EL (cell line): ENCODE data around the gene UCP3.
"Not testable (repeated sequence)": the region's sequence is repeated elsewhere in the genome, so short reads cannot be mapped to it uniquely, and the experiment has no call there.

Experiments used
- DNase-seq: peaks from one replicate; pipeline ENCODE4 v3.0.0-alpha.2; 2016

The UCP3 gene

DNA sequence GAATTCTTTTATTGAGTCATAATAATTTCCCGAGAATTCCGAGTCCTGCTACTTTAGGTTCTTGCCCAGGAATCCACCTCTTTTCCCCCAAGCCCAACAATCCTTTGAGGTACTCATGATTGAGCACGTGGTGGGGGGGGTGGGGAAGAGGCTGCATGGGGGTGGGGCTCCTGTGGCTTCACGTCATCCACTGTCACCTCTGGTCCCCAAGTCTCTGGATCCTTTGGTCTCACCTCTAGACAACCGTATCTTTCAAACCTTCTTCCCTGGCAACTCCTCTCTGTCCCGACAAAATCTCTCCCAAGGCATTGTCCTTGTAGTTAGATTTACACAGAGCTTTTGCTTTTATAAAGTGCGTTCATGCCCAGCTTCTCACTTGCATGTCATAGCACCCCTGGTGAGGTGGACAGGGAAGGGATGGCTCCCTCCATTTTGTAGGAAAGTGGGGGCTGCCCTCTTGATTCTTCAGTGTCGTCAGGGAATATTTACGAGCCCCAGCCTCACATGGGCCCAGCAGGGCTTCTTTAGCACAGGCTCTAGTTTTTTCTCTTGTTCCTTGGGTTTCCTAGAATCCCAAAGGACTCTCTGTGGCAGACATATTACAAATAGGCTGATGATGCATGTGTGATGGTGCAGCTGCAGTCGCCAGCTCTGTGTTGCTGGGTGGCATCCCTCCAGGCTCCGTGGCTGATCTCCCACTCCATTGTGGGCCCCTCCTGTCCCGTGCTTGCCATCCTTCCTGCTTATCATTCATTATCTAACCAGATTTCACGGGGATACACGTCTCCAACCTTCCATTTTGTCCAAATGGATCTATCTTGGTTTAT is 8.4 kb downstream of the UCP3 start:
- DNase-seq, result no peak

DNA sequence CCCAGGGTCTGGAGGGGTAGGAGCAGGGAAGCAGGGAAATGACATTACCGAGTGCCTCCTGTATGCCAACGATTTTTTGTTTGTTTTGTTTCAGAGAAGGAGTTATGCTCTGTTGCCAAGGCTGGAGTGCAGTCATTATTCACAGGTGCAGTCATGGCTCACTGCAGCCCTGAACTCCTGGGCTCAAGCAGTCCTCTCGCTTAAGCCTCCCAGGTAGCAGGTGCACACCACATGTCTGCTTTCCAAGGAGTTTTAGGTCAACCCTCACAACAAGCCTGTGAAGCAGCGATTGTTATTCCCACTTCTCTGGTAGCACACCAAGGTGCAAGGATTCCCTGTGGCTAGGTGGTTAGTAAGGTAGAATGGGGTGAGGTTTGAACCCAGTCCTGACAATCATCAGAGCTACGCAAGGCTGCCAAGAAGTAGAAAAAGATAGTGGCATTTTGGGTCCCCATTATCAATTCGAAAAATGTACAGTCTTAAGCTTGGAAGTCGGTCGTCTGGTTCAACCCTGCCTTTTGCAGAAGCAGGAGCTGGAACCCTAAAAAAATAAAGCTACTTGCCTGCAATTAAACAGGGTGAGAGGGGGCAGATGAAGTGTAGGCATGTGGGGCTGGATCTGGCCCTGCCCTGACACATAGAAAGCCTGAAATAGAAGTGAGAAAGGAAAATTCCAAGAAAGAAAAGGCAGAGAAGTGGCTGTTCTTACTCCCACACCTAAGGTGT is 9.1 kb downstream of the UCP3 start:
- no peak for DNase-seq

DNA sequence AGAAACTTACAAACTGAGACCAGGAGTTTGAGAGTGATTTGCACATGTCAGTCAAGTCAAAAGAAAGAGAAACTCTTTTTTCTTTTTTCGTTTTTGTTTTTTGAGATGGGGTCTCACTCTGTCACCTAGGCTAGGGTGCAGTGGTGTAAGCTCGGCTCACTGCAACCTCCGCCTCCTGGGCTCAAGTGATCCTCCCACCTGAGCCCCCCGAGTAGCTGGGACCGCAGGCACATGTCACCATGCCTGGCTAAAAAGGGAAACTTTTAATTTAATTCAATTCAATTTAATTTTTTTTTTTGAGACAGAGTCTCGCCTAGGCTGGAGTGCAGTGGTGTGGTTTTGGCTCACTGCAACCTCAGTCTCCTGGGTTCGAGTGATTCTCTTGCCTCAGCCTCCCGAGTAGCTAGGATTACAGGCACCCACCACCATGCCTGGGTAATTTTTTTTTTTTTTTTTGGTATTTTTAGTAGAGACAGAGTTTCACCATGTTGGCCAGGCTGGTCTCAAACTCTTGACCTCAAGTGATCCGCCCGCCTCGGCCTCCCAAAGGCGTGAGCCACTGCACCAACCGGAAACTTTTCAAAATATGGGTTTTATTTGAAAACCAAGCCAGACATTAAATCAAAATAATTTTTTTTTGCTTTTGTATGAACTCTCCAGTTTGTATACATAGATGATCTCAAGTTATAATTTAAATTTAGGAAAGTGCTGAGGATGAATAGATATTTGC is 9.9 kb downstream of the UCP3 start:
- no peak for DNase-seq

DNA sequence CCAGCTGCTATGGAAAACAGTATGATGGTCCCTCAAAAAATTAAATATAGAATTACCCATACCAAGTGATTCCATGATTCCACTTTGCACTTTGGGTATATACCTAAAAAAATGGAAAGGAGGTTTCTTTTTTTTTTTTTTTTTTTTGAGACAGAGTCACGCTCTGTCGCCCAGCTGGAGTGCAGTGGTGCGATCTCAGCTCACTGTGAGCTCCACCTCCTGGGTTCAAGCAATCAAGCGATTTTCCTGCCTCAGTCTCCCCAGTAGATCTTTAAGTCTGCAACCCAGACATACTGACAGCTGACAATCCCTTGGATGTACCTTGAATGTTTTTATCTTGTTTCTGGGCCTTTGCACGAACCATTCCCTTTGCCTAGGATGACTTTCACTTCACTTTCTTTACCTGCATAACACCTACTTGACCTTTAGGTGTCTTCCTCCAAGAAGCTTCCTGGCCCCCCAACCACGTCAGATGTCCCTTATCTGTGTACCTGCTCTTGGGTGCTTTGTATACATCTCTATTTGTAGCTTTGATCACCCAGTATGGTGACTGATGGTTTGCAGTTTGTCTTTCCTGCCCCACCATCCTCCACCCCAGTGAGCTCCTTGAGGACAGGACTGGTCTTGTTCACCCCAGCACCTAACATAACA is 11.6 kb downstream of the UCP3 start:
- DNase-seq, result no peak

DNA sequence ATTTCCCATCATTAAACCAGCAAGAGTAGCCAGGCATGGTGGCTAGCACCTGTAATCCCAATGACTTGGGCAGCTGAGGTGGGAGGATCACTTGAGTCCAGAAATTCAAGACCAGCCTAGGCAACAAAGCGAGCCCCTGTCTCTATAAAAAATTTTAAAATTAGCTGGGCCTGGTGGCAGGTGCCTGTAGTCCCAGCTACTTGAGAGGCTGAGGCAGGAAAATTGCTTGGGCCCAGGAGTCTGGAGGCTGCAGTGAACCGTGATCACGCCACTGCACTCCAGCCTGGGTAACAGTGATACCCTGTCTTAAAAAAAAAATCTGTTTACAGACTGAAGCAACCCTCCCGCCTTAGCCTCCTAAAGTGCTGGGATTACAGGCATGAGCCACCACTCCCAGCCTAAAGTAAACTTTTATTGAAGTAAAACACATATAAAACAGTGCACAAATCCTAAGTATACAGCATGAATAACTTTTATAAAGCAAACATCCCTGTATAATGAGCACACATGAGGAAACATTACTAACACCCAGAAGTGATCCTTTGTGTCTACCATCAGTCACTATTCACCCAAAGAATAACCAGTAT is 12.6 kb downstream of the UCP3 start:
- DNase-seq, result no peak

DNA sequence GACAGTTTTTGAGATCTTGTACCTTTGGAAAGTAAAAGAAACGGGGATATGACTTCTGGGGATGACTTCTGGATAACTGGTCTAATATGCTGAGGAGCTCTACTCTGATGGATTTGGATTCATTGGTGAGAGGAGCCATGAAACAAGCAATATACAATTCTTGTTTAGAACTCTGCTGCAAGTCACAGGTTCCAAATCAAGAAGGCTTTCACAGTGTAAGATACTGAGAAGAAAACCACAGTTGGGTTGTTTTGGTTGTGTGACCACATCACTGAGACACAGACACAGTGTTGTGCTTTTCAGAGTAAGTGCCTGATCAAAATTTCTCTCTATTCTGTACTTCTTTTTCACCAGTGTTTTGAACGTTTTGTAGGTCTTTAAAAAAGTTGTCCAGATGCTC is 13.2 kb downstream of the UCP3 start:
- DNase-seq, result no peak

DNA sequence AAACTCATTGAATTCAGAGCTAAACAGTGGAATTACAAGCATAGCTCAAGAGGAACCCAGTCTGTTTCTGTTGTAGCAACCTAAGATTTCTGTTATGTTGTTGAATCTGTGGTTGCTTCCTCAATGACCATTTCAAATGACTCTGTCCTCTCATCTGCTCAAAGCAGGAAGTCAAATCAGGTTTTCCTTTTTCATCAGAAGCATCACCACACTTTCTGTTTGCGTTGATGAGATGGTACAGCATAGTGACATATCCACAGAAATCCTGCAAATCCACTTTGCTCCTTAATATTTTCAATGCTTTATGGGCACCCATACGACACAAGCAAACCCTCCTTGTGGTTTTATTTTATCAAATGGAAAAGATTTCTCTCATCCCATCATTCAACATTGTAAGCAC is 13.6 kb downstream of the UCP3 start:
- no peak for DNase-seq

DNA sequence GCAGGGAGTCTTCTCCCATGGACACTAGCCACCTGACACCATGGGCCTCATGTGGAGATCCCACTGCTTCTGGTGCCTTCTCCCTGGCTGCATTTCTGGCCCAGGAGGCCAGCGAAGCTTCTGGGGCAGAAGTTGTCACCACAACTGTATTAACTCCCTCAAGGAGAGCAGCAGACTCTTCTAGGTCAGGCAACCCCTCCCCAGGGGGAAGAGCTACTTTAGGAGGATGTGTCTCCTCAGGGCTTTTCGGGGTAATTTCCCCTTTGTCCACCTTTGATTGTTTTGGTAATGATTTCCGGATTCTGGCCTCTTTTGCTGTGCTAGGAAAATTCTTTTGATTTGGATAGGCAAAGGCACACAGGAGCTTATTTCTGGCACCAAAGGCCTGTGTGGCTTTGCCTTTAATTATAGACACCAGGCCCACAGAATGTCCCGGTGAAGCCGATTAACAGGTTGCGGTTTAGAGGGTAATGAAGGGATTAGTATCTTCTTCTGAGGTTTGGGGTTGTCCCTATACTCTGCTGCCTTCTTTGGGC is 17.3 kb downstream of the UCP3 start:
- no peak for DNase-seq

DNA sequence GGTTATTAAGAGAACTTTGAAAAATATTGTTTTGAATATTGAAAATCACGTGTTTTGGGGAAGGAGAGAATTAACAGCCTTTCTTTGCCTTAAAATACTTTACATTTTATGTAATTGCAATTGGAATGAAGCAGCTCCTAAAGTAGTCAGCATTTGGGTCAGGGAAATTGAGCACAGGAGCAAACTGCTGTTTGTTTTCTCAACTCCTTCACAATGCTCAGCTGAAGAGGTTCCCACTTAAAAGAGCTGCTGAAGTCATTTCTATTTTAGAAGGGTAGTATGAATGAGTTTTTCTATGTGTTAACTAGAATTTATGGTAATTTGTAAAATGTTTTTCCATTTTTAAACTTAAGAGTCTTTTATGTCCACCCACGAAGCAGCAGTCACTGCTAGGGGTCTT is 18.2 kb downstream of the UCP3 start:
- no peak for DNase-seq

DNA sequence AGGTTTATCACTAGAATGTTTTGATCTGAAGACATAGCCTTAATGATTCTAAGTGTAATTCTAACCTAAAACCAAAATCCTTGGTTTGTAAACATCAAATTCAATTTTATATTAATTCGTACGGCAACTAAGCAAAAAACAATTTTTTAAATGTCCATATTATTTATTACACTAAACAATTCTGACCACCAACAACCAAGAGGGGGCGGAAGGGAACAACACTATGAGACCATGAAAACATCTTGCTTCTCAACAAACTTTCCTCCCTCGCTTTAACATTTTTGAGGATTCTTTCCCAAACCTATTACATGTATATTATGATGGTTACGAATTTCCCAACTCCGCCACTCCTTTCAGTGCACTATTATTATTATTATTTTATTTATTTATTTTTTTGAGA is 19.7 kb downstream of the UCP3 start:
- no peak for DNase-seq

DNA sequence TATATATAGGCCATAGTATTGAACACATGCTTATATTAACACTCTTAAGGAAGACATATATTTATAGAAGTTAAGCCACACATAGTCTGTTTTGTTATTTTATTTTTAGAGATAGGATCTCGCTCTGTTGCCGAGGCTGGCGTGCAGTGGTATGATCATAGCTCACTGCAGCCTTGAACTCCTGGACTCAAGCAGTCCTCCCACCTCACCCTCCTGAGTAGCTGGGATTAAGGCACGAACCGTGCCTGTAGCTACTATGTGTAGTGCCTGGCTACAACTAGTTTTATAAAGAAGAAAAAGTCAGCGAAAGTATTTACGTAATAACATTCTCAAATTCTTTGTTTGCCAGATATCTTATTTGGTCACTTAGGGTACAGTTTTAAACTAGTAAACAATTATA is 20.7 kb downstream of the UCP3 start:
- no peak for DNase-seq

DNA sequence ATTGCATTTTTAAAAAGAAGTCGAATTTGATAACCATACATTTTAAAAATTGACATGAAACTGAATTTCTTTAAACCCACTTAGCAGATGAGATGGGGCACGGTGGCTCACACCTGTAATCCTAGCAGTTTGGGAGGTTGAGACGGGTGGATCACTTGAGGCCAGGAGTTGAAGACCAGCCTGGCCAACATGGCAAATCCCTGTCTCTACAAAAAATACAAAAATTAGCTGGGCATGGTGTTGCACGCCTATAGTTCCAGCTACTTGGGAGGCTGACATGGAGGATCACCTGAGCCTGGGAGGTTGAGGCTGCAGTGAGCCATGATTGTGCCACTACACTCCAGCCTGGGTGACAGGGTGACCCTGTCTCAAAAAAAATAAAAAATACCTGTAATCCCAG is 23.2 kb downstream of the UCP3 start:
- DNase-seq, result not testable (repeated sequence)

DNA sequence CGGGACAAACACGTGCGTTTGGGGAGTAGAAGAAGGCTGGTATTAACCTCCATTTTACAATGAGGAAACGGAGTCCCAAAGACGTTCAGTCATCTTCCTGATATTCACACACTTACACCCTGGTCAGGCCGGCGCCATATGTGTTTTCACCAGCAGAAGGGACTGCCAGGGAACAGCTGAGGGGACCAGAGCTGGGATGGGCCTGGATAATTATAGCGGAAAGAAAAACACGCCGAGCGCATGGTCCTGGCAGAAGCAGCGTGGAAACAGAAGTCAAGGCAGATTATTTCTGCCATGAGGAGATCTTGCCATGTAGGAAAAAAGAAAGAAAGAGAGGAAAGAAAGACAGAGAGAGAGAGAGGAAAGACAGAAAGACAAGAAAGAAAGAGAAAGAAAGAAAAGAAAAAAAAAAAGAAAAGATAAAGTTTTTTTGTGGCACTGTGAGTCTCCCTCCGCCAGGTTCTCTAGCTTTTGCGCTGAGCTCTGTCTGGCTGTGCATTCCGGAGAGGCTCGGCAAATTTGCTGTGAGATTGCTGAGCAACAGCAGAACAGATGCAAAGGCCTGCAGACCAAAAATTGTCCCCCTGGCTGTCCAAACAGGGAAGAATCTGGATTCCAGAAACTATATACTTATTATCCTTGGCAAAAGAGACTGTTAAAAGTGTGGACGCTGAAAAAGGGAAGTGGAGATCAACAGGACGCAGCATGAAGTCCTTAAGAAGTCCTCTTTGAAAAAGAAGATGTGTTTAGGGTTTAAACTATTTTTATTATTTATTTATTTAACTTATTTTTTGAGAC is 24.9 kb downstream of the UCP3 start:
- no peak for DNase-seq

DNA sequence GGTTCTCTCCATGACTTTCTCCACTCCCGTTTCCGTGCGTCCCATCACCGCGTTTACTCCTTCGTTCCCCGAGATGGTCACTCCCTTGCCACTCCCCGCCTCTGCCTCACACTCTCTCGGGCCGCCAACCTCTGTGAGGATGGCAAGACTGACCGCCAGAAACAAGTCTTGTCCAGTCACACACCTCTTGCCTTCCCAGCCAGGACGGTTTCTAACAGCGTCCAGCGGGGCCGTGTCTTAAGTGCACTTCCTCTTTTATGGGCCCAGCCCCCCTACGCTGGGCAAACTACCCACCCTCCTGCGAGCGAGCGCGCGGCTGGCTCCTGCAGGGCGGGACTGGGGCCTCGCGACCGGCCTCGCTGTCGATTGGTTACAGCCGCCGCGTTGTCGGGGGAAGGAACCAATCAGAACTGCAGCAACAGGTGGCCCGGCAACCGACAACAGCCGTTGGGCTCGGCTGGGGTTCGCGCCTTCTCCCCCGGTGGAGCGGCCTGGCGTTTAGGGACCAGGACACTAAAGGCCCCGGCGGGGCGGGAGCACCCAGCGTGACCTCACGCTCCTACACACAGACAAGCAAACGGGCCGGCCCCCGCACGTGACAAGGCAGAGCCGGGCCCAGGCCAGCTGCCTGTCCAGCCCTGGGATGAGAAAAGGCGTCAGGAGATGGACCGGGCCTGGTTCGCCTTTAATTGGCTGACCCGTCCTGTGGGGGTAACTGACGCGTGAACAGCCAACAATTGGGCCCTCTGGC is 25.7 kb downstream of the UCP3 start:
- peak; percentile 95 for DNase-seq

DNA sequence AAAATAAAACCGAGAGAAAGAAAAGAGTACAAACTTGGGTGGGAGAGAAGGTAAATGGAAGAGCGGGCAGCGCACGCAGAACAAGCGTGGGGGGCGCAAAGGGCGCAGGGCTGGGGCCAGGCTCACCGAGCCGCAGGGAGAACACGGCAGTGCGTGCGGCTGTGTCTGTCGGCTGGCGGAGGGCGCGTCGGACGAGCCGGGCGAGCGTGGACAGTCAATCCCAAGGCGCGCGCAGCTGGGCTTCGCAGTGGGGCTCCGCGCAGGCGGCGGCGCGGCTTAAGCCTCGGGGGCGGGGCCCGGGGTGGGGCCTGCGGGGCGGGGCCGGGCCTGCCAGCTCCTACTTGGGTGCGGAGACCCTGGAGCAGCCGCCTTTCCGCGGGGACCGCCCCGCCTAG is 26.3 kb downstream of the UCP3 start, which contains the start of gene UCP2:
UCP2 (minus strand) TSS at position 249 of the 395 bp plus-strand sequence. CDS start 4,465 bp downstream, outside the sequence.
- DNase-seq, result peak; percentile 89

DNA sequence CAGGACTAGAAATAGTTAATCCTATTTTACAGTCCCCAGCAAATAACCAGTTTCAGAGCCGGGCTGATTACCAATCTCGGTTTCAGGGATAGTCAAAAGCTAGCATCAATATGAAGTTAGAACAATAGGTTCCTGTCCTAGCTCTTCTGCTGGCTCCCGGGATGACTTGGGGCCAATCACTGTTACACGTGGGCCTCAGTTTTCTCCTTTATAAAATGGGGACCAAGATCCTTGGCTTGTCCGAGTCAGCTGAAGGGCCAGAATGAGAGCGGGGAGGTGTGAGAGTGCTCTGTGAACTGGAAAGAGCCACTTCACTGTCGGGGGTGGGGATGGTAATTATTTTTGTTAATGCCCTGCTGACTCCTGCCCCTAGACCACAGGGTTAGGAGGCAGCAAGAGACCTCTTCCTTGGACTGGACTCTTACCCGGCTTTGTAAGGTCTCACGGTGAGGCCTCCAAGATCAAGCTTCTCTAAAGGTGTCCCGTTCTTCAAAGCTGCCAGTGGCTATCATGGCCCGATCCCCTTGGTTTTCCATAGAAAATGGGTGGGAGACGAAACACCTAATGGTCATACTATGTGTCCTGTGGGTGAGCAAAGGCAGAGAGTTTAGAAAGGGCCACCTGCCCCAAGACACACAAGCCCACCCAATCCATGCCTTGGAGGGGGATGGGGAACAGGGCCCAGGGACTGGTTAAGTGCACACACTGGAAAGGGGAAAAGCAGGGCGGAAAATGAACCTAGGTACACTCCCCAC is 27.7 kb downstream of the UCP3 start:
- DNase-seq, result no peak

DNA sequence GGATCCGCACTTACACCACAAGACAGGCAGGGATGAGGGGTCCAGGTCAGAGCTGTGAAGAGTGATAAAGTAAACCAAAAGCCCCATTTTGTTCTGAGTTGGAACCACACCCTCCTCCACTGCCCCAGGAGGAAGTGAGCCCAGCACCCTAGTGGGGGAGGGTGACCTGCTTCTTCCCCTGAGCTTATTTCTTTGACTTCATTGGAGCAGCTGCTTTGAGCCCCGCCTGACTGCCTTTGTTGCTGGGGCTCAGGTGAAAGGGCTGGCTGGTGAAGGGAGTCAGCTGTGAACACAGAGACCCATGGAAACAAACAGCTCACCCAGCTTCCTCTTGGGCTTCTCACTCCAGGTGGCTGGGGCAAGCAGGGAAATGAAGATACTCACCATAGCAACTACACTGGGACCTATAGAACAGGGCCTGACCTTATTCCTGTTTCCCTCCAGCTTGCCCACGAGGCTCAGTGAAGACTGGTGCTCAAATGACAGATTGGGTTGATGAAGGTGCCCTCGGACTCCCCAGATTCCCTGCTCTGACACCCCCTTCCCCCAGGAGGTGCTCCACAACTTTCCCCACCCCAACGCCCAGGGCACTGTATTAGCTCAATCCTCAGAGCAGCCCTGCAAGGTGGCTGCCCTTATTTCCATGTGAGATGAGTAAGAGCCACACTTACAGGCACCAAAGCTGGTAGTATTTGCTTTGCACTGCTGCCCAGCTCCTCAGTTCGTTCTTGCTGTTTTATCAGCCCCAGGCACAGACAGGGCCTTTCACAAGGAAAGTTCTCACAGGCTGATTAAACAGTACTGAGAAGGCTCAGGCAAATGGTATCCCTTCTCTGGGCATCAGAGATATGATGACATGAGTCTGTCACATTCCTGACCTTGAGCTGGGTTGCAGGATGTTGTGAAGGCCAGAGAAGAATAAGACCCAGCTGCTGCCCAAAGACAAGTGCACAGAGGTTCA is 28.6 kb downstream of the UCP3 start:
- peak; percentile 26 for DNase-seq

DNA sequence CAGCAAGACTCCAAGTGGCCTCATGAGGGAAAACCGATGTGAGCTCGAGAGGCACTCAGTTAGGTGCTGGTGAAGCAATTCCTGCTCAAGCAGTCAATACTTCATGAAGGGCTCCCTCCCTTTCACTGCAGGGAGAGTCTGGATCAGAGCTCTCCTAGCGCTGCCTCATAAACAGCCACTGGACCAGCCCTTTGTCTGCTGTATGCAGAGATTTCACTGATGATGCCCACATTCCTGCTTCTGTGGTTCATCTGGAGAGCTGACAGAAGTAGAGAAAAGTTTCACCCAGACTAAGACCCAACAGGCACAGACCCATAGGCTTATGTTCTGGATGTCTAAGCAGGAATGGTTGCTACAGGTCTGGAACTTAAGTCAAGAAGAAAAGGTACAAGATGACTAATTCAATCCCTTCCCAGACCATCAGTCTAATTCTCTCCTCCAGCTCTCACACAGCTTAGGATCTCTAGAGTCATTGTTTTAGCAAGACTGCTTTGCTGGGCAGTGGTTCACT is 30.3 kb downstream of the UCP3 start:
- DNase-seq, result no peak
